Mesendoderm (in vitro differentiated cells): ENCODE results near the gene CA10.

Experiments
- DNase-seq: peaks from one replicate; pipeline ENCODE4 v3.0.0; 2013
- H2AK5ac ChIP-seq: 2 replicates; pipeline ENCODE4 v1.6.1; 2013; ENCODE audit warnings: low read length, inconsistent platforms
- H2BK120ac ChIP-seq: 2 replicates; pipeline ENCODE4 v1.6.1; 2013; ENCODE audit warnings: low read depth, mild to moderate bottlenecking, low read length, moderate library complexity, mixed read lengths
- H2BK15ac ChIP-seq: replicated peaks from 2 replicates; pipeline ENCODE4 v1.6.1; 2013; ENCODE audit warnings: low read depth, mild to moderate bottlenecking, moderate library complexity
- H2BK5ac ChIP-seq: 2 replicates; pipeline ENCODE4 v1.6.1; 2013; ENCODE audit warnings: low read length, inconsistent platforms
- H3K18ac ChIP-seq: 2 replicates; pipeline ENCODE4 v1.6.1; 2013; ENCODE audit warnings: mild to moderate bottlenecking, low read length, mixed read lengths
- H3K23ac ChIP-seq: one replicate; pipeline ENCODE4 v1.6.1; 2013; ENCODE audit warnings: low read length
- H3K27ac ChIP-seq: 2 replicates; pipeline ENCODE4 v1.5.1; 2013; ENCODE audit warnings: low read depth, mild to moderate bottlenecking, inconsistent platforms, low read length, moderate library complexity
- H3K27me3 ChIP-seq: 2 replicates; pipeline ENCODE4 v1.6.1; 2013; ENCODE audit warnings: low read length, control low read depth, mild to moderate bottlenecking, inconsistent platforms; ENCODE audit not compliant: insufficient read depth, poor library complexity
- H3K36me3 ChIP-seq: 2 replicates; pipeline ENCODE4 v1.6.1; 2013; ENCODE audit warnings: low read length, inconsistent platforms; ENCODE audit not compliant: control insufficient read depth, insufficient read depth
- H3K4ac ChIP-seq: one replicate; pipeline ENCODE4 v1.6.1; 2013; ENCODE audit warnings: low read depth, mild to moderate bottlenecking, low read length, moderate library complexity
- H3K4me1 ChIP-seq: 2 replicates; pipeline ENCODE4 v1.6.1; 2013; ENCODE audit warnings: low read depth, low read length, inconsistent platforms; ENCODE audit not compliant: control insufficient read depth
- H3K4me2 ChIP-seq: 2 replicates; pipeline ENCODE4 v1.6.1; 2013; ENCODE audit warnings: low read length
- H3K4me3 ChIP-seq: 2 replicates; pipeline ENCODE4 v1.5.1; 2013; ENCODE audit warnings: mild to moderate bottlenecking, low read length
- H3K56ac ChIP-seq: one replicate; pipeline ENCODE4 v1.6.1; 2013; ENCODE audit warnings: low read length
- H3K79me1 ChIP-seq: 2 replicates; pipeline ENCODE4 v1.6.1; 2013; ENCODE audit warnings: low read length, inconsistent platforms
- H3K79me2 ChIP-seq: 2 replicates; pipeline ENCODE4 v1.6.1; 2013; ENCODE audit warnings: mild to moderate bottlenecking, low read length; ENCODE audit not compliant: control insufficient read depth, insufficient read depth
- H3K9ac ChIP-seq: 2 replicates; pipeline ENCODE4 v1.6.1; 2013; ENCODE audit warnings: low read length, inconsistent platforms
- H4K5ac ChIP-seq: one replicate; pipeline ENCODE4 v1.6.1; 2013; ENCODE audit warnings: low read length
- H4K8ac ChIP-seq: one replicate; pipeline ENCODE4 v1.6.1; 2013; ENCODE audit warnings: low read depth, mild to moderate bottlenecking, control low read depth, low read length, moderate library complexity
- WGBS: extraction: QIAGEN DNeasy Blood & Tissue Kit; methylation state at CpG from one replicate; pipeline ENCODE4 v1.1.7; 2013; ENCODE audit warnings: low lambda C conversion rate, missing lambda C conversion rate; ENCODE audit not compliant: insufficient coverage; ENCODE audit errors: extremely low coverage; 5-methylcytosine and 5-hydroxymethylcytosine counted together

Gene CA10

DNA sequence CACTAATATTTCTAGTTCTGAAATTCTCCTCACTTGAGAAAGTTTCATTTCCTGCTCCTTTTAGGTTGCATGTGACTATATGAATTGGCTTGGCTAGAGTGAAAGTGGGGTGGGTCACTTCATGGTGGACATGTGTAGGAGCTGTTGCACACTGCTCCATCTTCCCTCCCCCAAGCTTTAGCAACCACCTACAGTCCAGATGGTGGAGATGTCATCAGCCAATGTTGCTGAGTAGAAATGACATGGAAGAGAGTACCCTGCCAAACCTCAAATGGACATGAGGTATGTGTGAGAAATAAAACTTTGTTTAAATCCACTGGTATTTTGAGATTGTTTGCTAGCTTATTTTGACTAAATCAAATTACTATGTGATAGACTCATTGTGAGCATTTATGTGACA is 281.5 kb downstream of the CA10 start:
- no peak for DNase-seq
- no peak overlapping the region for H3K4me3 ChIP-seq

DNA sequence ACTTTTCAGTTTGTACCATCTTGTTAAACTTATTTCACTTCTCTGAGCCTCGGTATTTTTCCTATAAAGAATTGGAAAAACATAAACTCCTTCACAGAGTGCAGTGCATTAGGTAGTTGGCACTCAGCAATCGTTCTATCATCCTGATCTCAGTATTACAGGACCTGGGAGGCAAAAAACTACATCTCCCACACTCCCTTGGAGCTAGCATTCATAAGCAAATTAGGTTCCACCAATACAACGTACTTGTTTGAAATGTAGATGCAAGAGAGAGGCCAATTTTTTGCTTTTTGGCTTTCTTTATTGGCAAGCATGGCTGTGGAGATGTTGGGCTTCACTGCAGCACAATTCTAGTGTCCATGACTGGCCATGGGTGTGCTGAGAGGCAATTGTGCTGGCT is 285.2 kb downstream of the CA10 start:
- Histone ChIP-seq H3K4me3 (no peak overlapping the region), H3K36me3 (no peaks in the 10 kb centered on the region), H2BK120ac (no peak overlapping the region), H2BK5ac (no peak overlapping the region), H3K4me1 (peaks cover 1% of the 10 kb centered on the region), H3K27ac (no peak overlapping the region), H4K5ac (no peak overlapping the region), H3K4me2 (no peak overlapping the region), H3K4ac (no peak overlapping the region), H3K23ac (no peak overlapping the region), H3K79me2 (no peaks in the 10 kb centered on the region), H2AK5ac (no peak overlapping the region), H3K56ac (no peak overlapping the region), H3K18ac (no peak overlapping the region), H3K27me3 (no peaks in the 10 kb centered on the region), H2BK15ac (no peak overlapping the region), H3K79me1 (no peaks in the 10 kb centered on the region), H4K8ac (no peak overlapping the region), H3K9ac (no peak overlapping the region)
- no CpG with 5 or more reads among the region's 3 CpGs for WGBS
- peak; percentile 3 for DNase-seq

More for the DNA sequence above, 281.5 kb downstream of the CA10 start:
- Histone ChIP-seq H4K8ac (no peak overlapping the region), H3K36me3 (no peaks in the 10 kb centered on the region), H3K4me2 (no peak overlapping the region), H2BK15ac (no peak overlapping the region), H3K27ac (no peak overlapping the region), H3K4me1 (peaks cover 1% of the 10 kb centered on the region), H3K9ac (no peak overlapping the region), H3K56ac (no peak overlapping the region), H2BK120ac (no peak overlapping the region), H2BK5ac (no peak overlapping the region), H3K4ac (no peak overlapping the region), H4K5ac (no peak overlapping the region), H2AK5ac (no peak overlapping the region), H3K79me1 (no peaks in the 10 kb centered on the region), H3K79me2 (no peaks in the 10 kb centered on the region), H3K18ac (no peak overlapping the region), H3K27me3 (no peaks in the 10 kb centered on the region), H3K23ac (no peak overlapping the region)

DNA sequence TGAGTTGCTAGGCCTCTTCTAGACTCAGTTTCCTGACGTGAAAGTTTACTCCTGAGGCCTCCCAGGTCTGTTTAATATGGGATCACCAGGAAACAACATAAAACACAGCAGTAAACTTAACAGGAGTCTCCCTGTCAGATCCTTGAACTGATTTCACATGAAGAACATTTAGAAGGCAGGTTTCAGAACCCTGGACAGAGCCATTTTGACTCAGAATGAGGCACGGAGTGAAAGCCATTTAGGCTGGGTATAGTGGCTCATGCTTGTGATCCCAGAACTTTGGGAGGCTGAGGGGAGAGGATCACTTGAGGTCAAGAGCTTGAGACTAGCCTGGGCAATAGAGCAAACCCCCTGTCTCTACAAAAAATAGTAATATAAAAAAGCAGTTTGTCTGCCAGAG is 289.1 kb downstream of the CA10 start:
- Histone ChIP-seq H3K4me2 (no peak overlapping the region), H3K4ac (no peak overlapping the region), H3K9ac (no peak overlapping the region), H4K8ac (no peak overlapping the region), H2BK5ac (no peak overlapping the region), H3K27ac (no peak overlapping the region), H3K56ac (no peak overlapping the region), H3K4me1 (peaks cover 1% of the 10 kb centered on the region), H2BK15ac (no peak overlapping the region), H3K23ac (no peak overlapping the region), H3K79me1 (no peaks in the 10 kb centered on the region), H3K4me3 (no peak overlapping the region), H2AK5ac (no peak overlapping the region), H3K36me3 (no peaks in the 10 kb centered on the region), H2BK120ac (no peak overlapping the region), H3K18ac (no peak overlapping the region), H3K27me3 (no peaks in the 10 kb centered on the region), H3K79me2 (no peaks in the 10 kb centered on the region), H4K5ac (no peak overlapping the region)
- peak; percentile 71 for DNase-seq
- WGBS: no CpG with 5 or more reads among the region's 2 CpGs

DNA sequence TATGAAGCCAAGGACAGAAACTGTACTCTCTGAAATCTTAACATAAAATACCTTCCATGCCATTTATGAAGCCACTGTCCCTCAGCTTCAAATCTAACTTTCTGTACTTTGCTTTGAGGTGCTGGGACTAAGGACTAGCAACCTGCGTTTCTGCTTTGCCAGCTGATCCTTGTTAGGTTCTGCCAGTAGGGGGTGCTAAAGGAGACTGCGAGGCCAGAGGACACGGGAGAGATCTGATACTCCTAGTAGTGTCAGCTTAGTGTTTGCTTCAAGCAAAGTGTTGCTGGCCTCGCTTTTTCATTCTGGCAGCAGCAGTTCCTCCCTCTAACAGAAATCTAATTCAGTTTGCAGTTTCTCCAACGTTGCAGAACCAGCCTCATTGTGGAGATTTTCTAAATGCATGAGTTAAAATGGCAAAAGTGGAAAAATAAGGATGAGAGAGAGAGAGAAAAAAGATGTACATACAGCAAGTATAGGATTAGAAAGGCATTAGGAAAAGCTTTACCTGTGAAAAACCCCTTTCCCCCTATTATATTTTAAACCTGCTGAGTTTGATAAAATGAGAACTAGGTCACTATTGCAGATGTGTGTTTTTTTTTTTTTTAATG is 297.5 kb downstream of the CA10 start:
- Histone ChIP-seq H2AK5ac (no peak overlapping the region), H2BK5ac (no peak overlapping the region), H4K8ac (no peak overlapping the region), H2BK120ac (no peak overlapping the region), H3K23ac (no peak overlapping the region), H3K79me2 (no peaks in the 10 kb centered on the region), H3K79me1 (no peaks in the 10 kb centered on the region), H4K5ac (no peak overlapping the region), H3K36me3 (no peaks in the 10 kb centered on the region), H3K27me3 (no peaks in the 10 kb centered on the region), H3K4ac (no peak overlapping the region), H3K4me3 (no peak overlapping the region), H3K4me1 (no peaks in the 10 kb centered on the region), H2BK15ac (no peak overlapping the region), H3K18ac (no peak overlapping the region), H3K56ac (no peak overlapping the region), H3K9ac (no peak overlapping the region), H3K27ac (no peak overlapping the region), H3K4me2 (no peak overlapping the region)
- WGBS: no CpG with 5 or more reads among the region's 5 CpGs
- DNase-seq: peak; percentile 77

DNA sequence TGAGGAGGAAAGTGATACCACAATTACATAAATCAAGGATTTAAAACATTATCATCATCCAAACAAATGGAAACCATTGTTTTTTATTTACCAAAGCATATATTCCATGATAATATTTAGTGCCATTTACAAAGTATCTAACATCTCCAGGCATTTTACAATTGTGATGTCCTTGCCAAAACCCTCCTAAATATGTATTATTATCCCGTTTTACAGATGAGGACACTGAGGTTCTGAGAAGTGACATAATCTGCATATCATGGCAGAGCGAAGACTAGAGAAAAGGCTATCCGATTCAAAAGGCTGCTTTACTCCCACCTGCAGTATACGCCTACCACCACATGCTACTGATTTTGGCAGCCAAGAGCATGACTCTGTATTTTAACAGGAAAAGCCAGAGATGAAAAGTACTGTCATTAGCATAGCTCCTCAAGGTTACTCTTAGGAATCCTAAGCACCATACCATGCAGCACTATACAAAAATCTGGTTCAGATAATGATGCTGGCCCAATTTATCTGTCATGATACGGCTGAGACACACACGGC is 301.4 kb downstream of the CA10 start:
- no peaks in the 10 kb centered on the region for H3K79me2 ChIP-seq
- H4K5ac ChIP-seq: no peak overlapping the region
- no peak overlapping the region for H3K4me3 ChIP-seq
- no peak overlapping the region for H3K9ac ChIP-seq
- H3K56ac ChIP-seq: no peak overlapping the region
- H3K18ac ChIP-seq: no peak overlapping the region
- H2BK120ac ChIP-seq: no peak overlapping the region
- no peaks in the 10 kb centered on the region for H3K36me3 ChIP-seq
- H3K4me2 ChIP-seq: no peak overlapping the region
- no peaks in the 10 kb centered on the region for H3K4me1 ChIP-seq
- H3K27ac ChIP-seq: no peak overlapping the region
- no peak overlapping the region for H2BK5ac ChIP-seq
- no peaks in the 10 kb centered on the region for H3K27me3 ChIP-seq
- no peak overlapping the region for H2BK15ac ChIP-seq
- no peak overlapping the region for H3K4ac ChIP-seq
- no peaks in the 10 kb centered on the region for H3K79me1 ChIP-seq
- no peak overlapping the region for H4K8ac ChIP-seq
- H3K23ac ChIP-seq: no peak overlapping the region
- peak; percentile 63 for DNase-seq
- no peak overlapping the region for H2AK5ac ChIP-seq
- no CpG with 5 or more reads among the region's 6 CpGs for WGBS

DNA sequence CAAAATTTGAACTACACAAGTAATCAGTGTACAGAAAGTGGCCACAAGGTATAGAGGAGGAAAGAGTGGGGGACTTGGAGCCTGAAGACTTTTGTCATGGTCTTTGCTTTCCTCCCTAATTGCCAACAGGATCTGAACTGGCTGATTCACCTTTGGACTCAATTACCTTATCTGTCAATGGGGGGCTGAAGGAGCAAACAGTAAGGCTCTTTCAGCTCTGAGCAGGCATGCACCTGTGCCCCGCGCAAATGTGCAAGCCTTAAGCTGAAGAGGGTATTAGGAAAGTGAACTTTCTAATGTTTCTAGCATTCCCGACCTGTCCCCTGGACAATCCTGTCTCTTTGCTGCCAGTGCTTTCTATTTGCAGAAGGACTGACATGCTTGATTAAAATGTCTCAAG is 302.7 kb downstream of the CA10 start:
- no peak overlapping the region for H3K56ac ChIP-seq
- no peak for DNase-seq

More for the DNA sequence above, 302.7 kb downstream of the CA10 start:
- Histone ChIP-seq H3K79me1 (no peaks in the 10 kb centered on the region), H4K5ac (no peak overlapping the region), H3K27me3 (no peaks in the 10 kb centered on the region), H3K79me2 (no peaks in the 10 kb centered on the region), H3K27ac (no peak overlapping the region), H3K23ac (no peak overlapping the region), H2AK5ac (no peak overlapping the region), H2BK120ac (no peak overlapping the region), H3K36me3 (no peaks in the 10 kb centered on the region), H3K4me2 (no peak overlapping the region), H2BK5ac (no peak overlapping the region), H3K4ac (no peak overlapping the region), H3K4me1 (no peaks in the 10 kb centered on the region), H3K4me3 (no peak overlapping the region), H2BK15ac (no peak overlapping the region), H3K9ac (no peak overlapping the region), H3K18ac (no peak overlapping the region), H4K8ac (no peak overlapping the region)
- no CpG with 5 or more reads among the region's 3 CpGs for WGBS
